ENCODE measurements around the gene ULBP1. TPM values are rescaled to one million over a fixed set of nuclear protein-coding genes. Genes with fewer than 3 reads are reported as not detected.

ULBP1 gene
- total RNA-seq = 4.3 and 4.8 TPM in 2 replicates

GRCh38 chr6:149963462-149964307, at the start of gene ULBP1:
Gene ULBP1, plus strand, starts transcription at chr6:149963943. Its CDS starts 107 bp downstream, at chr6:149964050.

GRCh38 chr6:149922642-149923326, 41.0 kb upstream of the ULBP1 start, which contains the start of gene RAET1G:
Gene RAET1G, minus strand, starts transcription at chr6:149923121. Its CDS starts 111 bp downstream, at chr6:149923010.

GRCh38 chr6:149941583-149942460, 21.9 kb upstream of the ULBP1 start, which contains the start of gene ULBP2:
Gene ULBP2, plus strand, starts transcription at chr6:149942014. Its CDS starts 59 bp downstream, at chr6:149942073.

Other genes with a start within 250 kb of the ULBP1 start
- 8.1 and 14.9 TPM in 2 replicates for gene LATS1, start 245.8 kb upstream of the ULBP1 start, total RNA-seq
- 30.6 and 33.3 TPM in 2 replicates for gene NUP43, start 217.4 kb upstream of the ULBP1 start, total RNA-seq
- 172 and 183 TPM in 2 replicates for gene PCMT1, start 214.2 kb upstream of the ULBP1 start, total RNA-seq
- gene LRP11, start 99.6 kb upstream of the ULBP1 start, total RNA-seq = 44.1 and 67.0 TPM in 2 replicates
- under 0.01 TPM in 1 of 2 replicates, not detected in the other for gene RAET1E, start 65.8 kb upstream of the ULBP1 start, total RNA-seq
- 0.71 and 1.7 TPM in 2 replicates for gene RAET1G, start 40.8 kb upstream of the ULBP1 start, total RNA-seq
- 8.1 and 10.6 TPM in 2 replicates for gene ULBP2, start 21.9 kb upstream of the ULBP1 start, total RNA-seq
- not detected in 2 replicates for gene RAET1L, start 61.6 kb downstream of the ULBP1 start, total RNA-seq
- 10.7 and 13.1 TPM in 2 replicates for gene ULBP3, start 105.2 kb downstream of the ULBP1 start, total RNA-seq
- gene PPP1R14C, start 179.1 kb downstream of the ULBP1 start, total RNA-seq = not detected in 2 replicates

All from myometrial cell (primary cell).